K562 (cell line): ENCODE results near the gene TMC4.

Experiments used
- CBX5 ChIP-seq: IDR thresholded peaks from 2 replicates; pipeline ENCODE4 v1.6.1; 2014; ENCODE audit warnings: low read depth, borderline replicate concordance
- CTCF ChIP-seq, 3 experiments: IDR thresholded peaks in 2 of 3; conservative IDR thresholded peaks in 1 of 3; 2 replicates each; pipeline ENCODE4 v1.5.1; 2011 to 2012; ENCODE audit warnings: low read length in 3 of 3, mild to moderate bottlenecking in 3 of 3, control low read depth in 2 of 3, improper control_type of control experiment in 1 of 3, inconsistent platforms in 1 of 3, low read depth in 1 of 3, mixed read lengths in 1 of 3, moderate library complexity in 1 of 3; ENCODE audit not compliant: insufficient read depth in 2 of 3
- NFRKB ChIP-seq: fragments of 450-650 bp; IDR thresholded peaks from 2 replicates; pipeline ENCODE4 v1.6.1; 2016; ENCODE audit warnings: low read depth
- PATZ1 ChIP-seq: fragments of 250-450 bp; sonication (Bioruptor Pico); IDR thresholded peaks from 2 replicates; pipeline ENCODE4 v1.5.0; 2020; ENCODE audit warnings: mild to moderate bottlenecking, borderline replicate concordance
- PRPF4 ChIP-seq: fragments of 200-400 bp; formaldehyde crosslinking; IDR thresholded peaks from one replicate; pipeline ENCODE4 v1.6.1; 2017; ENCODE audit warnings: low read length, low read depth, mild to moderate bottlenecking; ENCODE audit not compliant: insufficient read depth, poor library complexity, severe bottlenecking
- PTBP1 ChIP-seq: fragments of 200-400 bp; formaldehyde crosslinking; IDR thresholded peaks from 2 replicates; pipeline ENCODE4 v1.6.1; 2017; ENCODE audit warnings: low read depth, low read length
- SAFB2 ChIP-seq: fragments of 200-400 bp; formaldehyde crosslinking; IDR thresholded peaks from 2 replicates; pipeline ENCODE4 v1.6.1; 2018; ENCODE audit warnings: borderline replicate concordance, low read length, low read depth, moderate library complexity; ENCODE audit not compliant: severe bottlenecking
- SRF ChIP-seq, 2 experiments: fragments of 250-450, 450-650 bp in 1 of 2; sonication (Bioruptor Pico) in 1 of 2; sonication (generic) in 1 of 2; formaldehyde crosslinking; IDR thresholded peaks; 2 replicates each; pipeline versions ENCODE4 v1.5.0 to v1.5.1; 2020 to 2022; ENCODE audit warnings: mild to moderate bottlenecking in 1 of 2, missing genetic modification reagents in 1 of 2
- STAT6 ChIP-seq: sonication (generic); formaldehyde crosslinking; IDR thresholded peaks from 2 replicates; pipeline ENCODE4 v1.8.1; 2023; ENCODE audit warnings: mild to moderate bottlenecking, missing genetic modification reagents
- SUPT5H ChIP-seq: fragments of 450-650 bp; IDR thresholded peaks from 2 replicates; pipeline ENCODE4 v1.6.1; 2016
- TEAD1 ChIP-seq, 2 experiments: fragments of 450-650 bp in 1 of 2; sonication (generic) in 1 of 2; formaldehyde crosslinking; IDR thresholded peaks; 2 replicates each; pipeline versions ENCODE4 v1.4.0 to v1.8.0; 2020 to 2022; ENCODE audit warnings: mild to moderate bottlenecking in 2 of 2, missing genetic modification reagents in 1 of 2
- USF1 ChIP-seq: sonication (generic); formaldehyde crosslinking; IDR thresholded peaks from 2 replicates; pipeline ENCODE4 v1.9.0; 2022; ENCODE audit warnings: mild to moderate bottlenecking, missing genetic modification reagents
- ZBTB1 ChIP-seq: sonication (generic); formaldehyde crosslinking; IDR thresholded peaks from 2 replicates; pipeline ENCODE4 v1.8.1; 2023; ENCODE audit warnings: missing genetic modification reagents, low read depth, mild to moderate bottlenecking, borderline replicate concordance
- ZNF274 ChIP-seq: IDR thresholded peaks from 2 replicates; pipeline ENCODE4 v1.6.1; 2011; ENCODE audit warnings: low read depth, mild to moderate bottlenecking, low read length, moderate library complexity, borderline replicate concordance

- TF ChIP-seq PATZ1 (CRISPR knock-in tag): no peak
- TF ChIP-seq NFRKB: no peak
- TF ChIP-seq ZNF274: no peak
- TF ChIP-seq PRPF4: no peak
- no peak for TF ChIP-seq USF1 (CRISPR knock-in tag)
- TF ChIP-seq SRF (CRISPR knock-in tag; IDR thresholded peaks at IDR 0.05): no peak
- no peak for TF ChIP-seq CTCF (IDR thresholded peaks at IDR 0.05 in 2 of 3, conservative IDR thresholded peaks at IDR 0.05 in 1 of 3; ENCODE audit: insufficient read depth in 2 of 3, low read depth in 1 of 3, low read length in 3 of 3)
- TF ChIP-seq TEAD1 (CRISPR knock-in tag; IDR thresholded peaks at IDR 0.05): no peak
- no peak for TF ChIP-seq SUPT5H
- no peak for TF ChIP-seq STAT6 (CRISPR knock-in tag)
- TF ChIP-seq CBX5: no peak
- TF ChIP-seq PTBP1: no peak
- no peak for TF ChIP-seq SAFB2
- TF ChIP-seq ZBTB1 (CRISPR knock-in tag): no peak
Observed at GRCh38 chr19:54152878-54153524, 20.0 kb downstream of the TMC4 start.
